ENCODE data around the gene SAFB2. TPM values are rescaled to one million over a fixed set of nuclear protein-coding genes. Genes with fewer than 3 reads are reported as not detected.
"Not testable (repeated sequence)": the region's sequence is repeated elsewhere in the genome, so short reads cannot be mapped to it uniquely, and the experiment has no call there.

SAFB2 gene
- polyA plus RNA-seq, 2 of the 4 experiments (the other 2 are of a cell fraction), result 33.2 to 51.2 TPM

DNA sequence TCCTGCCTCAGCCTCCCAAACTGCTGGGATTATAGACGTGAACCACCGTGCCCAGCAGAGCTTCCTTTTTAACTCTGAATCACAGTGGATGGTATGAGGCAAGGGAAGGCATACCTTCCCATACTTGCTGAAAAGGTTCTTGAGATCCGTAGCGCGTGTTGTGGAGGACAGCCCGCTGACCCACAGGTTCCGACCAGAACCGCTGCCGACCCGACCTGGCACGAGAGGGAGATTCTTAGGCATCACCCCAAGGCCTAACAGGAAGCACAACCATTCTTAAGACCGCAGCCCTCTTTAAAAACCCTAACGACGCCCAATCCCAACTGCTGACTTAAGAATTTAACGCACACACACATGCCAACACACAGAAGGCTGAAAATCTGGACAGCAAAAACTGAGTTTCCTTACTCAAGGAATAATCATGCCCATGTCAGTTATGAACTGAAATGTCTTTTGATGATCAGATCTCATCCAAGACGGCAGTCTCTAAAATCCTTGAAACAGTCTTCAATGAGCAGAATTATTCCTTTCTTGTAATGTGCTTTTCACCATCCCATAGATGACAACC is 12.6 kb downstream of the SAFB2 start:
- no peak for ATAC-seq
- Histone ChIP-seq H3K9me3 (no peaks in the 10 kb centered on the region), H3K27ac (no peak overlapping the region), H3K4me1 (no peaks in the 10 kb centered on the region), H3K4me2 (no peak overlapping the region), H3K4me3 (no peak overlapping the region)
- TF ChIP-seq EHF (CRISPR knock-in tag; IDR thresholded peaks at IDR 0.05) (no peak), RCOR1 (IDR thresholded peaks at IDR 0.05; ENCODE audit: low read depth, low read length) (no peak), HDAC2 (IDR thresholded peaks at IDR 0.05) (no peak), ZC3H11A (IDR thresholded peaks at IDR 0.05) (no peak), FOSB (CRISPR knock-in tag; IDR thresholded peaks at IDR 0.05) (no peak), HEYL (CRISPR knock-in tag; IDR thresholded peaks at IDR 0.05) (no peak), RAD21 (conservative IDR thresholded peaks at IDR 0.05 in 1 of 2, IDR thresholded peaks at IDR 0.05 in 1 of 2) (no peak), GATA3 (IDR thresholded peaks at IDR 0.05; ENCODE audit: borderline replicate concordance) (no peak), MYC (IDR thresholded peaks at IDR 0.05; ENCODE audit: borderline replicate concordance, low read length) (no peak), CEBPB (IDR thresholded peaks at IDR 0.05) (no peak), ZFP36 (IDR thresholded peaks at IDR 0.05; ENCODE audit: borderline replicate concordance, partially characterized antibody) (no peak), ESRRA (IDR thresholded peaks at IDR 0.05; ENCODE audit: borderline replicate concordance, low read length) (no peak), SMC3 (IDR thresholded peaks at IDR 0.05) (no peak), HOXB5 (CRISPR knock-in tag; IDR thresholded peaks at IDR 0.05) (no peak), EHMT2 (IDR thresholded peaks at IDR 0.05; ENCODE audit: low read depth) (no peak), RARB (CRISPR knock-in tag; IDR thresholded peaks at IDR 0.05) (no peak), KDM5A (IDR thresholded peaks at IDR 0.05) (no peak), JUNB (IDR thresholded peaks at IDR 0.05) (no peak)
- TF ChIP-seq, protein P1, sequence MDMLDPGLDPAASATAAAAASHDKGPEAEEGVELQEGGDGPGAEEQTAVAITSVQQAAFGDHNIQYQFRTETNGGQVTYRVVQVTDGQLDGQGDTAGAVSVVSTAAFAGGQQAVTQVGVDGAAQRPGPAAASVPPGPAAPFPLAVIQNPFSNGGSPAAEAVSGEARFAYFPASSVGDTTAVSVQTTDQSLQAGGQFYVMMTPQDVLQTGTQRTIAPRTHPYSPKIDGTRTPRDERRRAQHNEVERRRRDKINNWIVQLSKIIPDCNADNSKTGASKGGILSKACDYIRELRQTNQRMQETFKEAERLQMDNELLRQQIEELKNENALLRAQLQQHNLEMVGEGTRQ (IDR thresholded peaks at IDR 0.05), result no peak
- TF ChIP-seq, protein P2, sequence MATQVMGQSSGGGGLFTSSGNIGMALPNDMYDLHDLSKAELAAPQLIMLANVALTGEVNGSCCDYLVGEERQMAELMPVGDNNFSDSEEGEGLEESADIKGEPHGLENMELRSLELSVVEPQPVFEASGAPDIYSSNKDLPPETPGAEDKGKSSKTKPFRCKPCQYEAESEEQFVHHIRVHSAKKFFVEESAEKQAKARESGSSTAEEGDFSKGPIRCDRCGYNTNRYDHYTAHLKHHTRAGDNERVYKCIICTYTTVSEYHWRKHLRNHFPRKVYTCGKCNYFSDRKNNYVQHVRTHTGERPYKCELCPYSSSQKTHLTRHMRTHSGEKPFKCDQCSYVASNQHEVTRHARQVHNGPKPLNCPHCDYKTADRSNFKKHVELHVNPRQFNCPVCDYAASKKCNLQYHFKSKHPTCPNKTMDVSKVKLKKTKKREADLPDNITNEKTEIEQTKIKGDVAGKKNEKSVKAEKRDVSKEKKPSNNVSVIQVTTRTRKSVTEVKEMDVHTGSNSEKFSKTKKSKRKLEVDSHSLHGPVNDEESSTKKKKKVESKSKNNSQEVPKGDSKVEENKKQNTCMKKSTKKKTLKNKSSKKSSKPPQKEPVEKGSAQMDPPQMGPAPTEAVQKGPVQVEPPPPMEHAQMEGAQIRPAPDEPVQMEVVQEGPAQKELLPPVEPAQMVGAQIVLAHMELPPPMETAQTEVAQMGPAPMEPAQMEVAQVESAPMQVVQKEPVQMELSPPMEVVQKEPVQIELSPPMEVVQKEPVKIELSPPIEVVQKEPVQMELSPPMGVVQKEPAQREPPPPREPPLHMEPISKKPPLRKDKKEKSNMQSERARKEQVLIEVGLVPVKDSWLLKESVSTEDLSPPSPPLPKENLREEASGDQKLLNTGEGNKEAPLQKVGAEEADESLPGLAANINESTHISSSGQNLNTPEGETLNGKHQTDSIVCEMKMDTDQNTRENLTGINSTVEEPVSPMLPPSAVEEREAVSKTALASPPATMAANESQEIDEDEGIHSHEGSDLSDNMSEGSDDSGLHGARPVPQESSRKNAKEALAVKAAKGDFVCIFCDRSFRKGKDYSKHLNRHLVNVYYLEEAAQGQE (IDR thresholded peaks at IDR 0.05), result no peak
- POLR2A ChIA-PET, result no interaction called here
- WGBS (ENCODE audit: missing lambda C conversion rate), result 95% methylated on average over 16 of the region's 16 CpGs
- DNase-seq (ENCODE audit: low read depth in 1 of 2, low spot score in 1 of 2), result no peak
- CTCF ChIA-PET, result interaction anchor here (1.0 to 1.1 kb wide), 3 partner anchors 11 to 476 kb away, joined by 3 to 5 read pairs (median 4); no protein-coding TSS in a partner anchor
- no peak for FAIRE-seq

DNA sequence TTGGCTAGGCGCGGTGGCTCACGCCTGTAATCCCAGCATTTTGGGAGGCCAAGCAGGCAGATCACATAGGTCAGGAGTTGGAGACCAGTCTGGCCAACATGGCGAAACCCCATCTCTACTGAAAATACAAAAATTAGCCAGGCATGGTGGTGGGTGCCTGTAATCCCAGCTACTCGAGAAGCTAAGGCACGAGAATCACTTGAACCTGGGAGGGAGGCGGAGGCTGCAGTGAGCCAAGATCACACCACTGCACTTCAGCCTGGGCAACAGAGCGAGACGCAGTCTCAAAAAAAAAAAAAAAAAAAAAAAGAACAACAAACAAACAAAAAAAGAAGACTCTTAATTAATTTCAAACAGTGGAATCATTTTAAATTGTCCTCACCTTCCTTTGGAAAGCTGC is 13.8 kb downstream of the SAFB2 start:
- H3K27ac ChIP-seq; H3K4me1 ChIP-seq; DNase-seq (ENCODE audit: low read depth in 1 of 2, low spot score in 1 of 2); FAIRE-seq; ATAC-seq; H3K4me2 ChIP-seq; H3K4me3 ChIP-seq; POLR2A ChIA-PET; H3K9me3 ChIP-seq: not testable (repeated sequence)
- WGBS (ENCODE audit: missing lambda C conversion rate), result 99% methylated on average over 7 of the region's 9 CpGs
- CTCF ChIA-PET, result interaction anchor here (1.0 to 1.1 kb wide), 2 partner anchors 9 to 475 kb away, joined by 3 to 5 read pairs; no protein-coding TSS in a partner anchor

DNA sequence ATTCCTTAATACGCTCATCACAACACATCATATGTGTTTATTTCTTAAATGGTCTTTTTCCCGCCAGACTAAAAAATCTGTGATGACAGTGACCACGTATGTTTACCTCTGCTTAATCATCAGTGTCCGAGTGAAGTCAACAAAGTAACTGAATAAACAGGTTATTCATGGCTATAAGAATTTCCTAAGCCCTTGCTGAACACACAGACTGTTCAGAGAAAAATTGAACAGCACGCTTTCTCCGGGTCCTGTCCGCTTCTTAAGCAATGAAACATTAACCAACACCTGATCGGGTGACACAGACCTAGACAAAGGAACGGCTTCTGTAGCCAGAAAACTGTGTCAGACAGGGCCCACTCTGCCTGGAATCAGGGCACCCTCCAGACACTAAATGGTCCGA is 14.3 kb downstream of the SAFB2 start:
- no peak overlapping the region for H3K4me2 ChIP-seq
- CTCF ChIA-PET, result interaction anchor here (0.8 to 1.5 kb wide), 2 partner anchors 12 to 560 kb away, joined by 3 read pairs; no protein-coding TSS in a partner anchor
- POLR2A ChIA-PET, result no interaction called here
- 76% methylated on average over 10 of the region's 10 CpGs for WGBS (ENCODE audit: missing lambda C conversion rate)
- H3K27ac ChIP-seq, result no peak overlapping the region
- DNase-seq (ENCODE audit: low read depth in 1 of 2, low spot score in 1 of 2), result no peak
- no peak overlapping the region for H3K4me3 ChIP-seq
- TF ChIP-seq, protein P3, sequence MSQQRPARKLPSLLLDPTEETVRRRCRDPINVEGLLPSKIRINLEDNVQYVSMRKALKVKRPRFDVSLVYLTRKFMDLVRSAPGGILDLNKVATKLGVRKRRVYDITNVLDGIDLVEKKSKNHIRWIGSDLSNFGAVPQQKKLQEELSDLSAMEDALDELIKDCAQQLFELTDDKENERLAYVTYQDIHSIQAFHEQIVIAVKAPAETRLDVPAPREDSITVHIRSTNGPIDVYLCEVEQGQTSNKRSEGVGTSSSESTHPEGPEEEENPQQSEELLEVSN (IDR thresholded peaks at IDR 0.05; ENCODE audit: borderline replicate concordance, low read depth), result no peak
- TF ChIP-seq MYC (IDR thresholded peaks at IDR 0.05; ENCODE audit: borderline replicate concordance, low read length) (no peak), RARB (CRISPR knock-in tag; IDR thresholded peaks at IDR 0.05) (no peak), TP53 (CRISPR knock-in tag; IDR thresholded peaks at IDR 0.05) (no peak), JUNB (IDR thresholded peaks at IDR 0.05) (no peak)
- no peaks in the 10 kb centered on the region for H3K4me1 ChIP-seq
- FAIRE-seq, result no peak
- ATAC-seq, result no peak
- H3K9me3 ChIP-seq, result no peaks in the 10 kb centered on the region

Data from A549 (cell line).